NB4 (cell line): ENCODE results near the gene ENKUR.

Experiments used
- DNase-seq: peaks from one replicate; pipeline ENCODE4 v3.0.0; 2010; ENCODE audit warnings: low read depth
- H3K4me3 ChIP-seq: one replicate; pipeline ENCODE4 v1.5.1; 2011; ENCODE audit warnings: mild to moderate bottlenecking, low read depth, low read length, moderate library complexity
- CTCF ChIP-seq: IDR thresholded peaks from one replicate; pipeline ENCODE4 v1.5.1; 2012; ENCODE audit warnings: low read depth, low read length
- MYC ChIP-seq: IDR thresholded peaks from 2 replicates; pipeline ENCODE4 v1.6.1; 2011; ENCODE audit warnings: low read depth, low read length
- POLR2A ChIP-seq: IDR thresholded peaks from 2 replicates; pipeline ENCODE4 v1.6.1; 2011; ENCODE audit warnings: mild to moderate bottlenecking; ENCODE audit not compliant: insufficient read length; ENCODE audit errors: extremely low read depth
- TF ChIP-seq, protein P1 (sequence below): IDR thresholded peaks from 2 replicates; pipeline ENCODE4 v1.6.1; 2011; ENCODE audit warnings: low read depth, low read length

ENKUR gene

DNA sequence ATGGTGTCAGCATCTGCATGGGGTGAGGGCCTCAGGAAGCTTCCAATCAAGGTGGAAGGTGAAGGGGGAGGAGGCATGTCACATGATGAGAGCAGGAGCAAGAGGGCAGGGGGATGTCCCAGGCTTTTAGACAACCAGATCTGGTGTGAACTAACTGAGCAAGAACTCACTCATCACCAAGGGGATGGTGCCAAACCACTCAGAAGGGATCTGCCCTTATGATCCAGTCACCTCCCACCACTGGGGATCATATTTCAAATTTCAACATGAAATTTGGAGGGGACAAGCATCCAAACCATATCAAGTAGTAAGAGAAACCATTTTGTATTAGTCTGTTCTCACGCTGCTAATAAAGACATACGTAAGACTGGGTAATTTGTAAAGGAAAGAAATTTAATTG, 34.0 kb upstream of the ENKUR start:
- TF ChIP-seq CTCF (no peak), POLR2A (no peak), MYC (no peak)
- TF ChIP-seq, protein P1, sequence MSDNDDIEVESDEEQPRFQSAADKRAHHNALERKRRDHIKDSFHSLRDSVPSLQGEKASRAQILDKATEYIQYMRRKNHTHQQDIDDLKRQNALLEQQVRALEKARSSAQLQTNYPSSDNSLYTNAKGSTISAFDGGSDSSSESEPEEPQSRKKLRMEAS: no peak
- no peak for DNase-seq

GRCh38 chr10:25048450-25048849, 32.5 kb upstream of the ENKUR start:
- no peak overlapping the region for H3K4me3 ChIP-seq
- no peak for TF ChIP-seq POLR2A
- TF ChIP-seq MYC: no peak
- TF ChIP-seq, protein P1: no peak
- TF ChIP-seq CTCF: no peak
- no peak for DNase-seq

More for the DNA sequence above, 34.0 kb upstream of the ENKUR start:
- no peak overlapping the region for H3K4me3 ChIP-seq

- no peak overlapping the region for H3K4me3 ChIP-seq
- DNase-seq: no peak
- TF ChIP-seq MYC: no peak
- TF ChIP-seq, protein P1: no peak
- TF ChIP-seq CTCF: no peak
- TF ChIP-seq POLR2A: no peak
Observed at GRCh38 chr10:25047591-25048301, 31.8 kb upstream of the ENKUR start.

DNA sequence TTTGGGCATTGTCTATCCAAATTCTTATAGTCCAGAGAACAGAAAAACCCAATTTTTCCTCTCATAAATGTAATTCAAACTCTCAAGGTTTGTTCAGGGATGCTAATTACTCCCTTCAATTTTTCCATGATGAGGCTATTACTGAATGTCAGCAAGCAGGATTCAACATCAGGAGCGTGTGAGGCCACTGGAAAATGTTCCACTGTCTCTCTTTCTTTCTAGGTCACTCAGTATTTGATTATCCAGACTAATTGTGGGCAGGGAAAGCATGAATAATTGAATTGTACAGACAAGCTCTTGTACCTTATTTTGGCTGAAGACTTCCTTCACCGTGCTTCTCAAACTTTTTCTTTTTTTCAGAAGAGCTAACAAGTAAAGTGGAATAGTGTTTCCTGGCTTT, 31.1 kb upstream of the ENKUR start:
- TF ChIP-seq, protein P1: no peak
- no peak for TF ChIP-seq MYC
- TF ChIP-seq CTCF: no peak
- no peak for TF ChIP-seq POLR2A
- DNase-seq: no peak
- H3K4me3 ChIP-seq: no peak overlapping the region

- no peak overlapping the region for H3K4me3 ChIP-seq
- DNase-seq: no peak
- no peak for TF ChIP-seq MYC
- TF ChIP-seq POLR2A: no peak
- no peak for TF ChIP-seq CTCF
- TF ChIP-seq, protein P1: no peak
Observed at GRCh38 chr10:25046641-25047040, 30.7 kb upstream of the ENKUR start.
